Omental fat pad (tissue), 4 donors: ENCODE results near the gene DSTYK. TPM values are rescaled to one million over a fixed set of nuclear protein-coding genes. Genes with fewer than 3 reads are reported as not detected.

Source experiments
- ATAC-seq: fragments of 150-250 bp; one replicate; pipeline ENCODE4 v1.9.1; 2016; ENCODE audit warnings: mild to moderate bottlenecking, moderate library complexity; ENCODE audit not compliant: low FRiP score
- DNase-seq: peaks from one replicate; pipeline ENCODE4 v3.0.0-alpha.2; 2019; ENCODE audit warnings: low spot score
- total RNA-seq, 4 donors: library from RNA; depleted of rRNA; stranded (reverse); fragments of >200 nt; gene quantifications; one replicate each; pipeline ENCODE4 v1.1.0, GENCODE V29; 2016
- TF ChIP-seq, protein P1 (sequence below), 3 donors: fragments of 450-650 bp; IDR thresholded peaks; one replicate each; pipeline ENCODE4 v1.5.1; 2016 to 2017; ENCODE audit warnings: antibody characterized with exemption in 3 of 3, mild to moderate bottlenecking in 3 of 3, moderate library complexity in 2 of 3

The DSTYK gene
- total RNA-seq, 4 donors from 2014 or later = 7.6 to 13.0 (median 11.4) TPM

DNA sequence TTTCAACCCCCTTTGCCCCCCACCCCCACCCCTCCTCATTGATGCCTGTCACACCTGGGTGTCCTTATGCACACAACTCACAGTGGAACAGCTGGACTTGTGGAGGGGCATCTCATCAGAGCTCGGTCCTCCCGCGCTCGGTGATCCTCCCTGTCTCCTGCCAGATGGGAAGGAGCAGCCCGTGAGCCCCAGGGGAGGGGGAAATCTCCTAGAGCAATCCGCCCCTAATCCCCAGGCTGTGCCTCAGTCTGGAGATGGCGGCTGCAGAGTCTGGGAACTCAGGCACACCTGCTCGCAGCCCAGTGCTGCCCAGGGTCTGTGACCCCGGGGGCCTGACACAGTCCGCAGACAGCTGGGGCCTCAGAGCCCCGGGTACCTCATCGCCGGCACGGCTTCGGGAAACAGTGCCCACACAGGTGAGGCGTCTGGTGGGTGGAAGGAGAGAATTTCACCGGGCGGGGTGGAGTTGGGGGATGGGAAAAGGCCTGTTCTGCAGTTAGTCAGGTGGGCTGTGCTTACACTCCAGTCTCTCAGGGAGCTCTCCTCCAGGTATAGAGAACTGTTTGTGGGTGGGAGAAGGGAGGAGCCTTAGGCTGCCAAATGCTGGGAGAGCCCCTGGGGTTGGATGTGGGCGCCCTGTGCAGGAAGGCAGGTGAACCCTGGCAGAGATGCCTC is 45.6 kb upstream of the DSTYK start:
- no peak for DNase-seq
- no peak for ATAC-seq
- TF ChIP-seq, protein P1, sequence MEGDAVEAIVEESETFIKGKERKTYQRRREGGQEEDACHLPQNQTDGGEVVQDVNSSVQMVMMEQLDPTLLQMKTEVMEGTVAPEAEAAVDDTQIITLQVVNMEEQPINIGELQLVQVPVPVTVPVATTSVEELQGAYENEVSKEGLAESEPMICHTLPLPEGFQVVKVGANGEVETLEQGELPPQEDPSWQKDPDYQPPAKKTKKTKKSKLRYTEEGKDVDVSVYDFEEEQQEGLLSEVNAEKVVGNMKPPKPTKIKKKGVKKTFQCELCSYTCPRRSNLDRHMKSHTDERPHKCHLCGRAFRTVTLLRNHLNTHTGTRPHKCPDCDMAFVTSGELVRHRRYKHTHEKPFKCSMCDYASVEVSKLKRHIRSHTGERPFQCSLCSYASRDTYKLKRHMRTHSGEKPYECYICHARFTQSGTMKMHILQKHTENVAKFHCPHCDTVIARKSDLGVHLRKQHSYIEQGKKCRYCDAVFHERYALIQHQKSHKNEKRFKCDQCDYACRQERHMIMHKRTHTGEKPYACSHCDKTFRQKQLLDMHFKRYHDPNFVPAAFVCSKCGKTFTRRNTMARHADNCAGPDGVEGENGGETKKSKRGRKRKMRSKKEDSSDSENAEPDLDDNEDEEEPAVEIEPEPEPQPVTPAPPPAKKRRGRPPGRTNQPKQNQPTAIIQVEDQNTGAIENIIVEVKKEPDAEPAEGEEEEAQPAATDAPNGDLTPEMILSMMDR (IDR thresholded peaks at IDR 0.05) = no peak

DNA sequence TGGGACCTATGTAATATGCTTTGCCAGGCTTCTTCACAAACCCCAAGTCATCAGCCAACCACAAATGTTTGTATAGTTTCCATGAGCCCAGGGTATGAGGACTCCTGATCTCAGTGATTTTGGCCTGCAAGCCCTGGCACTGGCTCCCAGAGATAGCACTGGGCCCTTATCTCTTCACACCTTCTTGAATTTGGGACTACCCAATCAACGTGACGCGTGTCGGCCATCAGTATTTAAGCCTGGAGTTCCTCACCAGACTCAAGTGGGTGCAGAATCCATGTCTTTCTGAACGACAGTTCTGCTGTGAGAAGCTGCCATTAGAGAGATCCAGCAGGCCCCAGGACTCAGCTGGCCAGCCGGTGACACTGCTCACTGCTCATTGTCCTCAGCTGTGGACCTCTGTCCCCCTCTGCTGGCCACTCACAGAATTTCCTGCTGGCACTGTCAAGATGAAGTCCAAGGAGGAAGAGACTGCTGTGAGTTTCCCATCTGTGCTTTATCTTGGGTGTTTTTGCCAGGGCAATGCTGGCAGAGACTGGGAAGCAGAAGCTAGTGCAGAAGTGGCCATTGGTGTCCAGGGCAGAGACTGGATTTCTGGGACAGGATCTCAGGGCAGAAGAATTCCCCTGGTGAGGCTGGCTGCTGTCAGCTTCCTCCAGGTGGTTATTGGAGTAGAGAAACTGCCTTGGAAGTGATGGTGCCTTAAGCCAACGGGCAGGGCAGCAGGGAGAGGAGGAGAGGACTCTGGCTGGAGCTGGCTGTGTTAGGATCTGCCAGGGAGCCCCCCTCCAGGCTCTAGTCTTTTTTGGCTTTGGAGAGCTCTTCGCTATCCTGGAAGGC is 44.7 kb upstream of the DSTYK start:
- peak; percentile 89 for DNase-seq
- TF ChIP-seq, protein P1 (IDR thresholded peaks at IDR 0.05) = peak in 2 of 3 donors; percentile 67 to 85
- ATAC-seq = peak; percentile 84

DNA sequence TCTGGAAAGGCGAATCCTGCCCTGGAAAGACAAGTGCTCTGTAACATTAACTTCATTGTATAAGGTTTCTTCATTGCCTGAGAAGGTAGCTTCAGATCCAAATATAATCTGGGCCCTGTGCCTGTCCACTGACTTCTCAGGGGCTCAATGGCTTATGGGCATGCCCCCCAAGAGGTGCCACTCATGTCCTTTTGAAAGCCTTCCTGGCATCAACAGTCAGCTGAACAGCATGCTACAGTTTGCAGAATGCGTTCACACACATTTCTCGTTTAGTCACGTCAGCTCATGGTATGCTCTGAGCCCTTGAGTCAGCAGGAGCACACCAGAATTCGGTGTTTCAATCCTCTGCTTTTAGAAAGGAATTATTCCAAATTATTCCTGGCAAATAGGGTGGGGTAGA is 40.1 kb upstream of the DSTYK start:
- TF ChIP-seq, protein P1 (IDR thresholded peaks at IDR 0.05) = no peak
- no peak for ATAC-seq
- no peak for DNase-seq

DNA sequence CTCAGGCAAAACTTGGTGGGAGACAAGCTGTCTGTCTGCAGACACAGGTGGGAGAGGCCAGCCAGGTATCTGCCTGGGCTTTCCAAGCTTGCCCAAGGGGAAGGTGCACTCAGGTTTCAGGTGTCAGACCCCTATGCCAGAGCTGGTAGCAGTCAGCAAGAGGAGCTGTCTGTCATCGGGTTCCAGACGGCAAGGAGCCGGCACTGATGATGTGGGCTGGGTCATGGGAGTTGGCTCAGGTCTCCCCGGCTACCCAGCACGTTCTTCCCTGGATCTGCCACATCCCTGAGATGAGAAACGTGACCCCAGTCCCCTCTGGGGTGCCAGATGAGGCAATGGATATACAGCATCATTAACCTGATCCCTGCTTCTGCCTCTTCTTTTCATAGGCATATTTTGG is 39.2 kb upstream of the DSTYK start:
- TF ChIP-seq, protein P1 (IDR thresholded peaks at IDR 0.05) = no peak
- ATAC-seq = no peak

DNA sequence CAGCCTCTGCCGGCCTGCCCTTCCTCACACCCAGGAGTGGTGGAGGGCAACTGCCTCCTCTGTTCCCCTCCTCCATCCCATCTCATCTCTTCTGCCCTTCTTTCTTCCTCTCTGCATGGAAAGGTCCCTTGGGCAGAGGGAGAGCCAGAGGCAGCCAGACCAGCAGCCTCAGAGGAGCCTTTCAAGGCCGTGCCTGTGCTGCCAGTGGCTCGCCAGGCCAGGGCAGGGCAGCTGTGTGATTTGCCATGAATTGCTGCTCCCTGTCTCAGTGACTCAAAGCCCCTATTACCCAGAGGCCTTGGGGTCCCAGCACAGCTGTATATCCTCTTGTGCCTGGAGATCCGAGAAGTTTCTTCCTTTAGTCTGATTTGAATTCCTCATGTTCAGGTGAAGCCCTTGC is 38.1 kb upstream of the DSTYK start:
- ATAC-seq = peak; percentile 3
- DNase-seq = no peak
- TF ChIP-seq, protein P1 (IDR thresholded peaks at IDR 0.05) = no peak

More for the DNA sequence above, 39.2 kb upstream of the DSTYK start:
- no peak for DNase-seq

DNA sequence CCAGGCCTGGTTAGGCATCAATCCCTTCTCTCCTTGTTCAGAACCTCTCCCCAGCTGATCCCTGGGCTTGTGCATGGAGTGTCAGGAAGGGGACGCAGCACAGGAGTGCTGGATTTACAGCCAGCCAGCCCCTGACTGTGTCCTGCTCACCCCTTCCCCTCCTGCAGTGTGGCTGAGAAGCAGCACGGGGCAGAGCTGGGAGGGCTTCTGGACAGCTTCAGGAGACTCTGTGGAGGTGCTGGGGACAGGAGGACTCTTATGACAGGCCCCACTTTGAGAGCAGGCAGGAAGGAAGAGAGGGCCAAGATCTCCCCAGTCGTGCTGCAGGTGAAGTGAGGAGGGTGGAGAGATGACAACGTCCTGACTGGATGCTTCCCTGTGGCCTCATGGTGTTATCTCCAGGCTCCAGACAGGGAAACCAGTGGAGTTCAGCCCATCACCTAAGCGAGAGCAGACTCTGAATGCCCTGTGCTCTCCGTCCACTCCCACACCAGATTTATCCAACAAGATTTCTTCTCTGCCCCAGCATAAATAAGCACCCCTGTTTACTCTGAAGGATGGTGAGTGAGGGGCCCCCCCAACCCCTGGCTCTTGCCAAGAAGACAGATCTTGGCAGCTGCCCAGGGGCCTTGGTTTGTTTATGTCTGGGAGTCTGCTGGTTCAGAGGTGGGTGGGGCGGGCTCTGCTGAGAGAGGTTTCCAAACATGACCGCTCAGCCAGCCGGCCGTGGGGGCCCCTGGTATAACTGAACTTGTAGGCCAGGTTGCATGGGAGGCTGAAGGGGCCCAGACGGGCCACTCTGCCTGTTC is 37.5 kb upstream of the DSTYK start:
- ATAC-seq (peak; percentile 62), DNase-seq (no peak)
- TF ChIP-seq, protein P1 (IDR thresholded peaks at IDR 0.05) = no peak
